Measurements from ENCODE around the gene FRMPD4. TPM values are rescaled to one million over a fixed set of nuclear protein-coding genes. Genes with fewer than 3 reads are reported as not detected.

The FRMPD4 gene
- total and polyA plus RNA-seq, 10 donors = not detected

DNA sequence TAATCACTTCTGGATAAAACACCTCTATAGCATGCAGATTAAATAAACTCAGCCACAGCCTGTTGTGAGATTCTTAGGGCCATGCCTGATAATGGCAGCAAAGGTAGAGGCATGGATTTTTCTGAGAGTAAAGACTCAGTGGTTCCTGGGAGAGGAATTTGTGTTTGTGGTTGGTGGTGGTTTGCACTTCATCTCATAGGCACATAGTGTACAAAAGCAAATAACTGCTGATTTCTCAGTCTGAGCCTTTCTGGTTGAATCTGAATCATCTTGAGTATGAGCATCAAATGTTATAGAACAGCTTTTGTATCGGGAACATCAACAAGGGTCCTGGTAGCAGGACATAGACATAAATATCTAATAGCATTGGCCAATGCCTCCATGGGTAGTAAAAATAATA, 274.3 kb downstream of the FRMPD4 start:
- Histone ChIP-seq H3K27me3 (replicated peaks in 1 of 7) (peaks cover 0 to 4% (median 0%) of the 10 kb centered on the region in 7 donors), H3K4me3 (no peak overlapping the region), H3K9me3 (no peaks in the 10 kb centered on the region), H3K36me3 (no peaks in the 10 kb centered on the region), H3K4me1 (no peaks in the 10 kb centered on the region), H3K27ac (no peak overlapping the region)
- WGBS, 5 donors = 84 to 94% (median 93%) methylated on average over 1 of the region's 1 CpG
- intact Hi-C loops (cut with DNase I; ENCODE audit: low total_unique reads) = no loop called here
- TF ChIP-seq CTCF (IDR thresholded peaks at IDR 0.05 in 8 of 11, conservative IDR thresholded peaks at IDR 0.05 in 3 of 11) (no peak), POLR2AphosphoS5 (IDR thresholded peaks at IDR 0.05) (no peak), POLR2A (IDR thresholded peaks at IDR 0.05) (no peak)
- DNase-seq = no peak

GRCh38 chrX:12419591-12419990, 281.3 kb downstream of the FRMPD4 start:
- Histone ChIP-seq H3K27me3 (replicated peaks in 1 of 7) (no peaks in the 10 kb centered on the region), H3K4me3 (no peak overlapping the region), H3K27ac (no peak overlapping the region), H3K9me3 (no peaks in the 10 kb centered on the region), H3K4me1 (no peaks in the 10 kb centered on the region), H3K36me3 (no peaks in the 10 kb centered on the region)
- WGBS, 5 donors = 73 to 81% (median 80%) methylated on average over 4 of the region's 4 CpGs
- intact Hi-C loops (cut with DNase I; ENCODE audit: low total_unique reads) = no loop called here
- no peak for DNase-seq
- TF ChIP-seq POLR2AphosphoS5 (IDR thresholded peaks at IDR 0.05) (no peak), POLR2A (IDR thresholded peaks at IDR 0.05) (no peak), CTCF (IDR thresholded peaks at IDR 0.05 in 8 of 11, conservative IDR thresholded peaks at IDR 0.05 in 3 of 11) (no peak)

- intact Hi-C loops (cut with DNase I; ENCODE audit: low total_unique reads) = no loop called here
These were observed 283.6 kb downstream of the FRMPD4 start for GRCh38 chrX:12421918-12422317.

DNA sequence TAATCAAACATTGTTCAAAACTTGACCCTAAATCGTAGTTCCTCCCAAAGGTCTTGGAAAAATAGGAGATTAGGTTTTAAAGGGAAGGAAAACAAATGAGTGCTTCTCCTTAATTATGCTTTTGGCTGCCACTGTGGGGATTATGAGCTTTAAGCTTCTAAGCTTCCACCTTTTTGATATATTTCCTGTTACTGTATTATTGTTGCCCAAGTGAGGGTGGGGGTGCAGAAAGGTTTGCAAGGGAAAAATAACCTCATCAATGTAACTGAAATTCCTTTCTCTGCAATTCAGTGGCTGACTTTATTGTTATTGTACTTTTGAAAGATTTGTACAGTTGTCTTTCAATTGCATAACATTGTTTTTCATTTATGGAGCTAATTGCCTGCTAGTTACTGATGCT, 285.1 kb downstream of the FRMPD4 start:
- peaks cover 0 to 7% (median 0%) of the 10 kb centered on the region in 7 donors for H3K27me3 ChIP-seq (replicated peaks in 1 of 7)
- 43 to 82% (median 60%) methylated on average over 1 of the region's 1 CpG for WGBS, 5 donors
- H3K4me3 ChIP-seq = no peak overlapping the region

More at GRCh38 chrX:12421918-12422317, 283.6 kb downstream of the FRMPD4 start:
- Histone ChIP-seq H3K9me3 (no peaks in the 10 kb centered on the region), H3K36me3 (no peaks in the 10 kb centered on the region), H3K27ac (no peak overlapping the region), H3K4me3 (no peak overlapping the region), H3K4me1 (no peaks in the 10 kb centered on the region), H3K27me3 (replicated peaks in 1 of 7) (peaks cover 0 to 7% (median 0%) of the 10 kb centered on the region in 7 donors)
- DNase-seq = no peak
- TF ChIP-seq POLR2A (IDR thresholded peaks at IDR 0.05) (no peak), POLR2AphosphoS5 (IDR thresholded peaks at IDR 0.05) (no peak), CTCF (IDR thresholded peaks at IDR 0.05 in 8 of 11, conservative IDR thresholded peaks at IDR 0.05 in 3 of 11) (no peak)
- WGBS, 5 donors = 30 to 72% (median 56%) methylated on average over 5 of the region's 5 CpGs

More for the DNA sequence above, 285.1 kb downstream of the FRMPD4 start:
- Histone ChIP-seq H3K36me3 (no peaks in the 10 kb centered on the region), H3K4me1 (no peaks in the 10 kb centered on the region), H3K27ac (no peak overlapping the region), H3K9me3 (no peaks in the 10 kb centered on the region)
- TF ChIP-seq CTCF (IDR thresholded peaks at IDR 0.05 in 8 of 11, conservative IDR thresholded peaks at IDR 0.05 in 3 of 11) = no peak
- no peak for TF ChIP-seq POLR2A (IDR thresholded peaks at IDR 0.05)
- no peak for TF ChIP-seq POLR2AphosphoS5 (IDR thresholded peaks at IDR 0.05)
- intact Hi-C loops (cut with DNase I; ENCODE audit: low total_unique reads) = no loop called here
- DNase-seq = no peak
